Fibroblast of lung (primary cell): Measurements from ENCODE around the gene EMILIN2. TPM values are rescaled to one million over a fixed set of nuclear protein-coding genes. Genes with fewer than 3 reads are reported as not detected.

ENCODE experiments used
- DNase-seq, 2 donors: peaks; one replicate each; pipeline versions ENCODE4 v3.0.0 to v3.0.0-alpha.2; 2010; ENCODE audit warnings: low read depth in 2 of 2
- H2AFZ ChIP-seq: 2 replicates; pipeline ENCODE4 v1.5.1; 2012; ENCODE audit warnings: low read length, control low read depth, inconsistent platforms
- H3K27ac ChIP-seq: 2 replicates; pipeline ENCODE4 v1.5.1; 2011; ENCODE audit warnings: low read length, control low read depth; ENCODE audit not compliant: insufficient read depth
- H3K27me3 ChIP-seq: 2 replicates; pipeline ENCODE4 v1.5.1; 2011; ENCODE audit warnings: mild to moderate bottlenecking, low read length; ENCODE audit not compliant: control insufficient read depth, insufficient read depth
- H3K36me3 ChIP-seq: 2 replicates; pipeline ENCODE4 v1.5.1; 2011; ENCODE audit warnings: low read length; ENCODE audit not compliant: control insufficient read depth, insufficient read depth
- H3K4me1 ChIP-seq: 2 replicates; pipeline ENCODE4 v1.5.1; 2011; ENCODE audit warnings: low read length; ENCODE audit not compliant: control insufficient read depth, insufficient read depth; ENCODE audit errors: extremely low read depth
- H3K4me2 ChIP-seq: 2 replicates; pipeline ENCODE4 v1.5.1; 2011; ENCODE audit warnings: low read length, control low read depth; ENCODE audit not compliant: insufficient read depth; ENCODE audit errors: extremely low read depth
- H3K4me3 ChIP-seq, 4 experiments: fragments of 200-600 bp in 1 of 4; sonication (generic) in 1 of 4; replicated peaks in 1 of 4; 2 replicates each; pipeline ENCODE4 v1.5.1; 2011 to 2016; ENCODE audit warnings: low read length in 4 of 4, low read depth in 3 of 4, mild to moderate bottlenecking in 3 of 4, control low read depth in 2 of 4, inconsistent platforms in 1 of 4, mixed read lengths in 1 of 4; ENCODE audit not compliant: insufficient read depth in 1 of 4; ENCODE audit errors: control extremely low read depth in 1 of 4
- H3K79me2 ChIP-seq: 2 replicates; pipeline ENCODE4 v1.5.1; 2012; ENCODE audit warnings: mild to moderate bottlenecking, low read length, inconsistent platforms; ENCODE audit not compliant: control insufficient read depth, insufficient read depth
- H3K9ac ChIP-seq: 2 replicates; pipeline ENCODE4 v1.5.1; 2011; ENCODE audit warnings: mild to moderate bottlenecking, low read length, control low read depth; ENCODE audit not compliant: insufficient read depth
- H3K9me3 ChIP-seq: 2 replicates; pipeline ENCODE4 v1.5.1; 2012; ENCODE audit warnings: low read depth, low read length; ENCODE audit not compliant: control insufficient read depth, insufficient read depth
- H4K20me1 ChIP-seq: 2 replicates; pipeline ENCODE4 v1.5.1; 2011; ENCODE audit warnings: low read length; ENCODE audit not compliant: control insufficient read depth, insufficient read depth; ENCODE audit errors: extremely low read depth
- EZH2 ChIP-seq: IDR thresholded peaks from 2 replicates; pipeline ENCODE4 v1.5.1; 2012; ENCODE audit warnings: low read length, control low read depth, mild to moderate bottlenecking; ENCODE audit errors: missing control alignments
- polyA plus RNA-seq, 2 donors: library from polyadenylated mRNA; depleted of rRNA in 1 of 2; stranded (reverse) in 1 of 2; unstranded in 1 of 2; fragments of >200 nt; gene quantifications; 2 replicates each; pipeline ENCODE4 v1.2.1, GENCODE V29; 2011 to 2012; ENCODE audit warnings: missing spikeins in 1 of 2
- total RNA-seq: library from RNA; depleted of rRNA; stranded (reverse); fragments of >200 nt; gene quantifications from 2 replicates; pipeline ENCODE4 v1.2.1, GENCODE V29; 2014
- TF ChIP-seq, protein P1 (sequence below), 2 donors: IDR thresholded peaks in 1 of 2; conservative IDR thresholded peaks in 1 of 2; 1 replicate in 1 of 2; 2 replicates in 1 of 2; pipeline ENCODE4 v1.5.1; 2011 to 2012; ENCODE audit warnings: low read length in 2 of 2, control low read depth in 1 of 2, inconsistent platforms in 1 of 2, low read depth in 1 of 2, mild to moderate bottlenecking in 1 of 2

EMILIN2 gene
- total and polyA plus RNA-seq, 2 donors (not counting 1 experiment from before 2014, with no cell fraction given), result 8.7 to 11.1 TPM

DNA sequence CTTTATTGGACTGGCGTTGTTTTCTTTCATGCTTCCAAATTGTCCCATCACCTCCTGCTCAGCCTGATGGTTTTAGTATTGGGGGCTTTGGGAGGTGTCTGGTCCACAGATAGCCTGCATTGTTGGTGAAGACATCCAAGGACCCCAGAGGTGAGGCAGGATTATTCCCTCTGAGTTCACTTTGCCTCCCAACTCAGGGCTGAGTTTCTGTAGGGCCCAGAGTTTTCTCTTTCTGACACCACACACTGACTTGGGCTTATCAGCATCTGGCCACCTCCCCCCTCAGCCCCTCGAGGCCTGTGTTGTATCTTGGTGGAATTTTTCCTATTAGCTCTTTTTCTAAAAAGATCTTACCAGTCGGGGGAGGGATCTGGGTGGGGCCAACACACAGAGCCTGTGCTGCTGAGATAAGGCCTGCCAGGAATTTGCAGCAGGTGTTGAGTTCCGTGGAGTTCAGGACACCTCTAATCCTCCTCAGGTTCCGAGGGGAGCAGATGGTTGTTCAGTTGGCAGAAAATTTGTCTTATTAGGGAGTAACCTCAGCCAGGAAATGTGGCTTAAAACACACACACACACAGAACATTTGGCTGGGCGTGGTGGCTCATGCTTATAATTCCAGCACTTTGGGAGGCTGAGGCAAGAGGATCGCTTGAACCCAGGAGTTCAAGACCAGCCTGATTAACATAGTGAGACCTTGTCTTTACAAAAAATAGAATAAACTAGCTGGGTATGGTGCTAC lies 7.3 kb downstream of the EMILIN2 start:
- no peak overlapping the region for H3K9ac ChIP-seq
- H3K36me3 ChIP-seq, result no peaks in the 10 kb centered on the region
- H3K27ac ChIP-seq, result no peak overlapping the region
- no peaks in the 10 kb centered on the region for H3K79me2 ChIP-seq
- no peaks in the 10 kb centered on the region for H4K20me1 ChIP-seq
- H3K4me1 ChIP-seq, result peaks cover 9% of the 10 kb centered on the region
- no peaks in the 10 kb centered on the region for H3K9me3 ChIP-seq
- no peak overlapping the region for H3K4me3 ChIP-seq
- DNase-seq, result no peak
- H3K27me3 ChIP-seq, result peaks cover 7% of the 10 kb centered on the region
- no peak overlapping the region for H2AFZ ChIP-seq
- H3K4me2 ChIP-seq, result no peak overlapping the region
- TF ChIP-seq, protein P1, sequence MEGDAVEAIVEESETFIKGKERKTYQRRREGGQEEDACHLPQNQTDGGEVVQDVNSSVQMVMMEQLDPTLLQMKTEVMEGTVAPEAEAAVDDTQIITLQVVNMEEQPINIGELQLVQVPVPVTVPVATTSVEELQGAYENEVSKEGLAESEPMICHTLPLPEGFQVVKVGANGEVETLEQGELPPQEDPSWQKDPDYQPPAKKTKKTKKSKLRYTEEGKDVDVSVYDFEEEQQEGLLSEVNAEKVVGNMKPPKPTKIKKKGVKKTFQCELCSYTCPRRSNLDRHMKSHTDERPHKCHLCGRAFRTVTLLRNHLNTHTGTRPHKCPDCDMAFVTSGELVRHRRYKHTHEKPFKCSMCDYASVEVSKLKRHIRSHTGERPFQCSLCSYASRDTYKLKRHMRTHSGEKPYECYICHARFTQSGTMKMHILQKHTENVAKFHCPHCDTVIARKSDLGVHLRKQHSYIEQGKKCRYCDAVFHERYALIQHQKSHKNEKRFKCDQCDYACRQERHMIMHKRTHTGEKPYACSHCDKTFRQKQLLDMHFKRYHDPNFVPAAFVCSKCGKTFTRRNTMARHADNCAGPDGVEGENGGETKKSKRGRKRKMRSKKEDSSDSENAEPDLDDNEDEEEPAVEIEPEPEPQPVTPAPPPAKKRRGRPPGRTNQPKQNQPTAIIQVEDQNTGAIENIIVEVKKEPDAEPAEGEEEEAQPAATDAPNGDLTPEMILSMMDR (conservative IDR thresholded peaks at IDR 0.05 in 1 of 2, IDR thresholded peaks at IDR 0.05 in 1 of 2; ENCODE audit: low read depth in 1 of 2, low read length in 2 of 2), result no peak
- no peak for TF ChIP-seq EZH2

DNA sequence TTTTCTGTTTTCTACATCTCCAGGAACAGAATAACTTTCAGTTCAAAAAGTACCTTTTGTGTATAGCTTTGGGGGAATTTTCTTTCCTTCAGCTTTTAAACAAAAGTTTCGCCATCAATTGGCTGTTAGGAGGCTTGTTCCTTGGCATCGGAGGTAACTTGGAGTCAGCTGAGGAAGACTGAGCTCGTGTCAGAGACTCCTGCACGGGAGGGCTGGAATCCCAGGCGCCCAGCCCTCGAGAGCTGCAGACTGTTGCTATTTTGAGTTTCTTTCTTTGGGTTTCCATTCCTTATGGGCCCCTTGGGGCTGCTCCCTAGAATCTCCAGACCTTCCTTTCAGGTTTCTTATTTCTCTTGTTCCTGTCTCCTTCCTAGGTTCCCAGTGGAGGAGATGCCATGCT lies 8.1 kb downstream of the EMILIN2 start:
- H3K9me3 ChIP-seq, result no peaks in the 10 kb centered on the region
- no peak overlapping the region for H3K4me3 ChIP-seq
- TF ChIP-seq EZH2, result no peak
- TF ChIP-seq, protein P1 (conservative IDR thresholded peaks at IDR 0.05 in 1 of 2, IDR thresholded peaks at IDR 0.05 in 1 of 2; ENCODE audit: low read depth in 1 of 2, low read length in 2 of 2), result no peak
- DNase-seq, result peak in 1 of 2 donors; percentile 22
- H4K20me1 ChIP-seq, result no peaks in the 10 kb centered on the region
- H3K27me3 ChIP-seq, result peaks cover 3% of the 10 kb centered on the region
- no peak overlapping the region for H2AFZ ChIP-seq
- H3K9ac ChIP-seq, result no peak overlapping the region
- no peaks in the 10 kb centered on the region for H3K36me3 ChIP-seq
- H3K27ac ChIP-seq, result no peak overlapping the region
- H3K4me2 ChIP-seq, result no peak overlapping the region
- H3K4me1 ChIP-seq, result peaks cover 9% of the 10 kb centered on the region
- H3K79me2 ChIP-seq, result no peaks in the 10 kb centered on the region

DNA sequence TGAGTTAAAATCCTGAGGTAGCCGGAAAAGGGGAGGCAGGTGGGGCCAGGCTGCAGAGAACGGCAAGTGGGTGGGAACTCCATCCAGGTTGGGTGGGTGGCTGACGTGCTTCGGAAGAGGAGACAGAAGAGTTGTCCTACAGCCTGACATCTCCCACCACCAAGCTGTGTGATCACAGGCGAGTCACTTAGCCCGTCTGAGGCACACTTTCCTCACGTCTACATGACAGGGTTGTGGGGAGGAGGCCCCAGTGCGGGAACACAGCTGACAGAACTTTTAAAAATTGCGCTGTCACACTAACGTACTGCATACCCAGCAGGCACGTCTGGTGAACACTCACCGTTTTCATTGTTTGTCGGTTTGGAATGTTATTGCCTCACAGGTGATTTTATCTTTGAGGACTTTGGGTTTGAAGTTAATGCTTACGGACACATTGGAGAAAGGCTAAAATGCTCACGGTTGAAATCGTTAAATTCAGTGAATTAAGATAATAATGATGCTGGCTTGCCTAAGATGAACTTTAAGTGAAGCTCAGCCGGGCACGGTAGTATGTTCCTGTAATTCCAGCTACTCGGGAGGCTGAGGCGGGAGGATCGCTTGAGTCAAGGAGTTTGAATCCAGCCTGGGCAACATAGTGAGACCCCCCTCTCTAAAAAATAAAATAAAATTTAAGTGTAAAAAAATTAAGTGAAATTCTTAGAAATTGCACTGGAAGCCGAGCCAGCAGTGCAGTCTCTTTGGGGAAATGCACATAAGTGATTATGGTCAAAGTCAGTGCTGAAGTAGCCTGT lies 8.9 kb downstream of the EMILIN2 start:
- H3K27me3 ChIP-seq, result peaks cover 3% of the 10 kb centered on the region
- no peaks in the 10 kb centered on the region for H3K79me2 ChIP-seq
- TF ChIP-seq, protein P1 (conservative IDR thresholded peaks at IDR 0.05 in 1 of 2, IDR thresholded peaks at IDR 0.05 in 1 of 2; ENCODE audit: low read depth in 1 of 2, low read length in 2 of 2), result no peak
- no peak for TF ChIP-seq EZH2
- no peak overlapping the region for H3K4me2 ChIP-seq
- H3K27ac ChIP-seq, result no peak overlapping the region
- no peaks in the 10 kb centered on the region for H3K9me3 ChIP-seq
- H3K4me3 ChIP-seq, result no peak overlapping the region
- no peak for DNase-seq
- H3K9ac ChIP-seq, result no peak overlapping the region
- H3K4me1 ChIP-seq, result peaks cover 9% of the 10 kb centered on the region
- no peaks in the 10 kb centered on the region for H4K20me1 ChIP-seq
- H2AFZ ChIP-seq, result no peak overlapping the region
- H3K36me3 ChIP-seq, result no peaks in the 10 kb centered on the region
